GM10266 (cell line): Measurements from ENCODE around the gene KCNQ1.

Source experiments
- DNase-seq: peaks from one replicate; pipeline ENCODE4 v3.0.0; 2012; ENCODE audit errors: extremely low spot score
- CTCF ChIP-seq: IDR thresholded peaks from 2 replicates; pipeline ENCODE4 v1.5.1; 2012; ENCODE audit warnings: mild to moderate bottlenecking, low read depth; ENCODE audit not compliant: control insufficient read depth, insufficient read depth; ENCODE audit errors: missing control alignments

Gene KCNQ1

DNA sequence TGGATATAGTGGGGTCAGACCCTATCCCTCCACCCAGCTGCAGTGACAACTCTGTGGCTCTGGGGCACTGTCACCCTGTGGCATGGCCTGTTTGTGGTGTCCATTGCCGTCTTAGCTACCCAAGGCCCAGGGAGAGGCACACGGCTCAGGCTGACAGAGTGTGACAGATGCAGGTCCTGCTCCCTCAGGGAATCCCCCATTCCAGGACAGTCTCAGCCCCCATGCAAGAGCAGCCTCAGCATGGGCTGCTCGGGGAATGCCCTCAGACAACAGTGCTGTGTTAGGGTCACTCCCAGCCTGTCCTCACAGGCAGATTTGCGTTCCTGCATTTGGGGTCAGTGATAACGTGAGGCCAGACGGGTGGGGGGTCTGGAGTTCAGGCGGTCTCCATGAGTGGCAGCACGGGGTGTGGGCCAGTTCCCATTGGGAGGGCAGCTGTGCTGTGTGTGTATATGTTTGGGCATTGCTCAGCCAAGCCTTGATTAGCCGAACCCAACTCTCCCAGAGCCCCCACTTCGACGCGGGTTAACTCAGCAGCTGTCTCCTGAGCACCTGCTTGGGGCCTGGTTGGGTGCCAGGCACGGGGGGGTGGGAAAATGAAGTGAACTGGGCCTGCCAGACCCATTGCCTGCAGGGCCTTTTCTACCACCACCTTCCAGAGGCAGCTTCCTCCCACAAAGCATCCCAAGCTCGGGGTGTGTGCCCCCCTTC lies 260.2 kb downstream of the KCNQ1 start:
- no peak for DNase-seq
- TF ChIP-seq CTCF, result no peak

GRCh38 chr11:2706321-2706720 lies 261.5 kb downstream of the KCNQ1 start:
- no peak for TF ChIP-seq CTCF
- no peak for DNase-seq

DNA sequence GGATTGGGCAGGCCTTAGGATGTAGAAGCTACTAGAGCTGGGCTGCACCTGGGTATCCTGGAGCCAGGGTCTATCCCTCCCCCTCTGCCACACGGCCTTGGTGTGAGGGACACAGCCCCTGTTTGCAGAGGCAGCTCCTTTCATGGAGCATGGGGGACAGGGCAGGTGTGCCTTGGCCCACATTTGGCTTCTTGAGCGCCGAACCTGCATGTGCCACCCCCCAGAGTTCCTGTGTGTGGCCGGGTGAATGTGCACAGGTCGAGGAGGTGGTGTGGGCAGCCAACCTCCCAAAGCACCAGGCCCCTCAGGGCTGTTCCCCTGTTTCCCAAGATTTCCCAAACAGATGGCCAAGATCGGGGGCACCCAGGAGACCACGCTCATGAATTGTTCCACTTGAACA lies 262.9 kb downstream of the KCNQ1 start:
- no peak for TF ChIP-seq CTCF
- no peak for DNase-seq

DNA sequence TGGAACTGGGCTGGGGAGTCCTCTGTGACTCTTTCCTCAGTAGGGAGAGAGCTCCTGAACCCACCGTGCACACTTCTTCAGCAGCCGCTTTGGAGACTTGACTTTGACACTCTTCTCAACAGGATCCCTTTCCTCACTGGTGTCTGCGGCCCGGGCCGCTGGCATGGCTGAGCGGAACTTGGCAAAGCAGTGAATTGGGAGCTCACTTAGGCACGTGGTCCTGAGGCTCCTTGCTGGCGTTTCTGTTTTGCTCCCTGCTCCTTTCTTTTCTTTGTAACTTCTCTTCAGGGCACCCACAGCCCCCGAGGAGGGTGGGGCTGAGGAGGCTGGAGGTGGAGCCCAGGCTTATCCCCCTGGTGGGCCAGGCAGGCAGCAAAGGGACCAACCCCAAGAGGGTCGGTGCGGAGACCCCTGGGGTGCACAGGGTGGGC lies 263.4 kb downstream of the KCNQ1 start:
- TF ChIP-seq CTCF, result no peak
- DNase-seq, result no peak

DNA sequence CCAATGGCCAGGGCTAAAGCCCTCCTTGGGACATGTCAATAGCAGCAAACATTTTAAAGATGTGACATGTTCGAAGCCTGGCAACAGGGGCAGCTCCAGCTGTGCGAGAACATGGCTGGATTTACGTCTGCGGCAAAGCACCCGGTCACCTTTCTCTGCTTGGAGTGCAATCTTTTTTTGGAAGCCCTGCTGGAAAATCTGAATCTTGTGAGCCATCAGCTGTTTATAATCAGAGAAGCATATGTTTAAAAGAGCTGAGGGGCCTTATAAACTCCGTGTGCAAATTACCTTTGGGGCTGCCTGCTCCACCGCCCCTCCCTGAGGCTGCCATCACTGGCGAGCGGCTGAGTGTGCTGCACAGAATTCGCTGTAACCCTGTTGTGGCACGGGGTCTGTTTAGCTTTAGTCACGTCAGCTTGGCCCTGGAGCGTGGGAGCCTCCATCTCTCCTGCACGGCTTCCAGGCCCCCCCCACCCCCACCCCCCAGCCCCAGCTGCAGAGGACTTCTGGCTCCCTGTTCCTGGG lies 264.0 kb downstream of the KCNQ1 start:
- TF ChIP-seq CTCF, result no peak
- no peak for DNase-seq

DNA sequence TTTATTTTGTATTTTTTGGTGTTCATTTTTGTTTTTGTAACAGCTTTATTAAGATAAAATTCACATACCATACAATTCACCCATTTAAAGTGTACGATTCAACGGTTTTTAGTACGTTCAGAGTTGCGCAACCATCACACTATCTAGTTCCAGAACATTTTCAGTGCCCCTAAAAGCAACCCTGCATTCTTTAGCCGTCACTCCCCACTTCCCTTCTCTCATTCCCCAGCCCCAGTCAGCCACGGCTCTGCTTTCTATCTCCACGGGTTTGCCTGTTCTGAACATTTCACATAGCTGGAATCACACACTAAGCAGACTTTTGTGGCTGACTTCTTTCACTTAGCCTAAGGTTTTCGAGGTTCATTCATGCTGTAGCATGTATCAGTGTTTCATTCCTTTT lies 264.6 kb downstream of the KCNQ1 start:
- TF ChIP-seq CTCF, result no peak
- no peak for DNase-seq

DNA sequence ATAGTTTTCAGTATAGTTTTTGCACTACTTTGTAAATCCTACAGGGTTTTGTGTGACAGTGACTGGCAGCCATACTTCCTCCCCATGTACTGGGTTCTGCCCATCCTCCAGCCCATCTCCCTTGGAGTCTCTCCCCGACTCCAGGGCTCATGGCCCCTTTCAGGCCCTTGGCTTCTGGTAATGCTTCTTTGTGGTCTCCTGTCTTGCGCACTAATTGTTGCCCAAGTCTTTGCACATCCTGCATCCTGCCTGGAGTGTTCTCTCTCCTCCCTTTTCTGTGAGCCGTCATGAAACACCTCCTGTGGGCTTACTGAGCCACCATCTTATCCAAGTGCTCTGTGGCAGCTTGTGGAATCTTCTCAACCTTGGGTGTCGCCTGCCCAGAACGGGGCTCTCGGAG lies 266.4 kb downstream of the KCNQ1 start:
- no peak for DNase-seq
- TF ChIP-seq CTCF, result no peak
